ENCODE measurements around the gene EXOSC10. TPM values are rescaled to one million over a fixed set of nuclear protein-coding genes. Genes with fewer than 3 reads are reported as not detected.

Gene EXOSC10
- total and polyA plus RNA-seq, 9 of the 15 experiments (the other 6 are each of a cell fraction or from before 2014, with no cell fraction given), result 23.4 to 150 (median 105) TPM

- TF ChIP-seq HNRNPH1 (optimal IDR thresholded peaks at IDR 0.05; ENCODE audit: low read depth, low read length) (no peak), L3MBTL2 (IDR thresholded peaks at IDR 0.05) (peak; percentile 71), THRA (IDR thresholded peaks at IDR 0.05) (no peak), CHD2 (IDR thresholded peaks at IDR 0.05; ENCODE audit: low read depth, low read length) (peak; percentile 98), BCL6 (CRISPR knock-in tag; IDR thresholded peaks at IDR 0.05) (no peak), ZBTB11 (CRISPR knock-in tag; IDR thresholded peaks at IDR 0.05) (0 out of 6 replicates have a peak, but pooled peaks of 1 of the 3 experiments have one; percentile 51), CXXC5 (CRISPR knock-in tag; IDR thresholded peaks at IDR 0.05) (peak; percentile 83), NCOR1 (IDR thresholded peaks at IDR 0.05) (no peak), FOSL1 (tag; conservative IDR thresholded peaks at IDR 0.05) (no peak), ZNF280A (IDR thresholded peaks at IDR 0.05; ENCODE audit: low read depth, partially characterized antibody) (no peak), VEZF1 (CRISPR knock-in tag; IDR thresholded peaks at IDR 0.05) (peak; percentile 93), GMEB1 (CRISPR knock-in tag; IDR thresholded peaks at IDR 0.05) (peak; percentile 29; the same call in 1 of the 2 replicates), ZFP36 (IDR thresholded peaks at IDR 0.05; ENCODE audit: low read depth, low read length, partially characterized antibody) (no peak), ZNF232 (CRISPR knock-in tag; IDR thresholded peaks at IDR 0.05) (0 out of 2 replicates have a peak, but pooled peaks have one; percentile 44), MED1 (CRISPR knock-in tag; IDR thresholded peaks at IDR 0.05; ENCODE audit: borderline replicate concordance) (no peak), RB1 (IDR thresholded peaks at IDR 0.05; ENCODE audit: low read depth) (peak; percentile 75; the same call in 1 of the 2 replicates)
These were observed at the start of gene EXOSC10 (continued) for GRCh38 chr1:11099310-11100148.

All from K562 (cell line).